OCI-LY7 (cell line): ENCODE results near the gene RTP5. TPM values are rescaled to one million over a fixed set of nuclear protein-coding genes. Genes with fewer than 3 reads are reported as not detected.

Source experiments
- BruUV-seq: library from RNA; stranded (reverse); fragments of 400-500 nt; replicated peaks from 2 replicates; lab custom pipeline; 2021; lab: Mats Ljungman, UMichigan
- CTCF ChIA-PET: fragments of 300-600 bp; sonication (Branson Sonifier 250); formaldehyde crosslinking; loops from one replicate; lab custom pipeline; 2022; ENCODE audit warnings: antibody characterized with exemption; ENCODE audit not compliant: unreplicated experiment; lab: Charles Lee
- POLR2A ChIA-PET: fragments of 300-600 bp; sonication (Branson Sonifier 250); formaldehyde crosslinking; loops from one replicate; lab custom pipeline; 2022; ENCODE audit warnings: antibody characterized with exemption; lab: Charles Lee
- DNase-seq: peaks from one replicate; pipeline ENCODE4 v3.0.0-alpha.2; 2015; ENCODE audit warnings: low spot score
- H2AFZ ChIP-seq: fragments of 200-600 bp; sonication (generic), shearing (Covaris generic); 2 replicates; pipeline ENCODE4 v1.6.1; 2014; ENCODE audit warnings: mild to moderate bottlenecking, antibody characterized with exemption, low read length, moderate library complexity
- H3K27ac ChIP-seq: fragments of 200-600 bp; sonication (generic); 2 replicates; pipeline ENCODE4 v1.5.1; 2014; ENCODE audit warnings: mixed run types, low read depth, mild to moderate bottlenecking, moderate library complexity, low read length, inconsistent platforms; ENCODE audit not compliant: poor library complexity, severe bottlenecking
- H3K36me3 ChIP-seq: fragments of 200-600 bp; sonication (generic); 2 replicates; pipeline ENCODE4 v1.6.1; 2014; ENCODE audit warnings: mild to moderate bottlenecking, antibody characterized with exemption, low read length, moderate library complexity, mixed read lengths; ENCODE audit not compliant: insufficient read depth
- H3K4me1 ChIP-seq: fragments of 200-600 bp; sonication (generic); 2 replicates; pipeline ENCODE4 v1.5.1; 2014; ENCODE audit warnings: mild to moderate bottlenecking, low read length; ENCODE audit not compliant: insufficient read depth, poor library complexity, severe bottlenecking
- H3K4me2 ChIP-seq: fragments of 200-600 bp; sonication (generic); 2 replicates; pipeline ENCODE4 v1.6.1; 2014; ENCODE audit warnings: mild to moderate bottlenecking, low read length
- H3K4me3 ChIP-seq: fragments of 200-600 bp; sonication (generic); 2 replicates; pipeline ENCODE4 v1.5.1; 2014; ENCODE audit warnings: mild to moderate bottlenecking, low read depth, low read length; ENCODE audit not compliant: poor library complexity, severe bottlenecking
- H3K79me2 ChIP-seq: fragments of 200-600 bp; sonication (generic); 2 replicates; pipeline ENCODE4 v1.6.1; 2016; ENCODE audit warnings: low read depth, mild to moderate bottlenecking, low read length, moderate library complexity, mixed read lengths; ENCODE audit not compliant: insufficient read depth
- H3K9me2 ChIP-seq: fragments of 200-600 bp; sonication (generic); 2 replicates; pipeline ENCODE4 v1.6.1; 2016; ENCODE audit warnings: mild to moderate bottlenecking, low read length, mixed read lengths; ENCODE audit not compliant: insufficient read depth
- H3K9me3 ChIP-seq: fragments of 200-600 bp; sonication (generic); 2 replicates; pipeline ENCODE4 v1.6.1; 2014; ENCODE audit warnings: mild to moderate bottlenecking, mixed run types, low read length, mixed read lengths
- H4K20me1 ChIP-seq: fragments of 200-600 bp; sonication (generic); 2 replicates; pipeline ENCODE4 v1.6.1; 2014; ENCODE audit warnings: mild to moderate bottlenecking, antibody characterized with exemption, low read length, moderate library complexity, mixed read lengths; ENCODE audit not compliant: insufficient read depth
- CTCF ChIP-seq: fragments of 200-600 bp; sonication (generic); conservative IDR thresholded peaks from 2 replicates; pipeline ENCODE4 v1.5.1; 2014; ENCODE audit warnings: mild to moderate bottlenecking, antibody characterized with exemption, low read length, moderate library complexity, mixed read lengths
- EZH2phosphoT487 ChIP-seq: fragments of 200-600 bp; sonication (generic); IDR thresholded peaks from 2 replicates; pipeline ENCODE4 v1.6.1; 2018; ENCODE audit warnings: low read depth, borderline replicate concordance, mild to moderate bottlenecking, mixed run types, antibody characterized with exemption, low read length, moderate library complexity, mixed read lengths
- intact Hi-C: fragments of 100-400 bp; cut with micrococcal nuclease; formaldehyde crosslinking; loops from one replicate; pipeline ENCODE4 v1.10.0; 2022; ENCODE audit not compliant: unreplicated experiment
- total RNA-seq, 2 experiments: library from RNA; depleted of rRNA in 1 of 2; stranded (reverse); fragments of >200 nt in 1 of 2; shearing (Covaris generic) in 1 of 2; gene quantifications; 2 replicates each; pipeline ENCODE4 v1.2.3, GENCODE V29; 2014 to 2022

Gene RTP5
- total RNA-seq, 2 experiments from 2014 or later: not detected

GRCh38 chr2:241850544-241851324 lies 18.8 kb upstream of the RTP5 start:
- CTCF ChIA-PET: no interaction called here
- no peak for DNase-seq

GRCh38 chr2:241851325-241852115 lies 18.0 kb upstream of the RTP5 start:
- POLR2A ChIA-PET: no interaction called here
- DNase-seq: no peak

More at GRCh38 chr2:241850544-241851324, 18.8 kb upstream of the RTP5 start:
- H4K20me1 ChIP-seq: no peaks in the 10 kb centered on the region
- H3K4me2 ChIP-seq: no peak overlapping the region
- H3K27ac ChIP-seq: no peak overlapping the region
- no peak for TF ChIP-seq CTCF
- TF ChIP-seq EZH2phosphoT487: no peak
- H3K9me2 ChIP-seq: no peaks in the 10 kb centered on the region
- H3K4me1 ChIP-seq: no peaks in the 10 kb centered on the region
- H3K4me3 ChIP-seq: no peak overlapping the region
- POLR2A ChIA-PET: no interaction called here
- no peaks in the 10 kb centered on the region for H3K9me3 ChIP-seq
- H3K36me3 ChIP-seq: no peaks in the 10 kb centered on the region
- intact Hi-C loops: no loop called here
- H3K79me2 ChIP-seq: no peaks in the 10 kb centered on the region
- H2AFZ ChIP-seq: no peak overlapping the region
- BruUV-seq: no TSS peak

More at GRCh38 chr2:241851325-241852115, 18.0 kb upstream of the RTP5 start:
- BruUV-seq: no TSS peak
- Histone ChIP-seq H3K36me3 (no peaks in the 10 kb centered on the region), H3K9me2 (no peaks in the 10 kb centered on the region), H2AFZ (no peak overlapping the region), H4K20me1 (no peaks in the 10 kb centered on the region), H3K79me2 (no peaks in the 10 kb centered on the region), H3K4me1 (no peaks in the 10 kb centered on the region), H3K4me3 (no peak overlapping the region), H3K27ac (no peak overlapping the region), H3K4me2 (no peak overlapping the region), H3K9me3 (no peaks in the 10 kb centered on the region)
- intact Hi-C loops: no loop called here
- no peak for TF ChIP-seq CTCF
- TF ChIP-seq EZH2phosphoT487: no peak
- CTCF ChIA-PET: no interaction called here
